Activated T-cell treated with anti-CD3 and anti-CD28 coated beads for 4 hours (primary cell): Measurements from ENCODE around the gene OR2M5.

Experiments
- DNase-seq: peaks from one replicate; pipeline ENCODE4 v3.0.0-alpha.2; 2020

Gene OR2M5

GRCh38 chr1:248144513-248145198 is at the start of gene OR2M5:
OR2M5 (plus strand) TSS chr1:248145148; CDS start chr1:248145148, 0 bp downstream.
- DNase-seq = no peak

- no peak for DNase-seq
Observed at GRCh38 chr1:248098529-248098928, 46.4 kb upstream of the OR2M5 start.

- DNase-seq = no peak
Observed at GRCh38 chr1:248102847-248103246, 42.1 kb upstream of the OR2M5 start.

- no peak for DNase-seq
Observed at GRCh38 chr1:248111157-248111556, 33.8 kb upstream of the OR2M5 start.

GRCh38 chr1:248114890-248115289 is 30.1 kb upstream of the OR2M5 start:
- no peak for DNase-seq

- no peak for DNase-seq
Observed at GRCh38 chr1:248127653-248128052, 17.3 kb upstream of the OR2M5 start.

GRCh38 chr1:248136811-248137210 is 8.1 kb upstream of the OR2M5 start:
- DNase-seq = no peak

GRCh38 chr1:248140846-248141245 is 4.1 kb upstream of the OR2M5 start:
- no peak for DNase-seq

- DNase-seq = no peak
Observed at GRCh38 chr1:248143311-248143710, 1.6 kb upstream of the OR2M5 start.

- no peak for DNase-seq
Observed at GRCh38 chr1:248152056-248152827, 7.3 kb downstream of the OR2M5 start.

GRCh38 chr1:248155927-248156326 is 11.0 kb downstream of the OR2M5 start:
- no peak for DNase-seq

GRCh38 chr1:248158758-248159157 is 13.8 kb downstream of the OR2M5 start:
- DNase-seq = no peak

GRCh38 chr1:248164031-248164430 is 19.1 kb downstream of the OR2M5 start:
- no peak for DNase-seq

- DNase-seq = no peak
Observed at GRCh38 chr1:248165186-248165585, 20.2 kb downstream of the OR2M5 start.

- no peak for DNase-seq
Observed at GRCh38 chr1:248174521-248174920, 29.6 kb downstream of the OR2M5 start, which contains the start of gene OR2M2. OR2M2 (plus strand) TSS chr1:248174821; CDS start chr1:248179986, 5,165 bp downstream.

- no peak for DNase-seq
Observed at GRCh38 chr1:248183996-248184395, 39.0 kb downstream of the OR2M5 start.

GRCh38 chr1:248187363-248187762 is 42.4 kb downstream of the OR2M5 start:
- DNase-seq = no peak

- DNase-seq = no peak
Observed at GRCh38 chr1:248189026-248189425, 44.1 kb downstream of the OR2M5 start.

GRCh38 chr1:248194117-248194516 is 49.2 kb downstream of the OR2M5 start:
- DNase-seq = no peak
